Vagina (tissue), 2 donors: ENCODE measurements around the gene CEP128.

ENCODE experiments used
- POLR2AphosphoS5 ChIP-seq, 2 donors: sonication (generic); formaldehyde crosslinking; IDR thresholded peaks; one replicate each; pipeline ENCODE4 v1.9.0; 2017; ENCODE audit warnings: antibody characterized with exemption in 2 of 2, mild to moderate bottlenecking in 2 of 2, low read depth in 1 of 2; ENCODE audit not compliant: insufficient read depth in 1 of 2
- TF ChIP-seq, protein P1 (sequence below), 3 experiments: fragments of 450-650 bp in 2 of 3; fragments of 200-600 bp in 1 of 3; sonication (generic) in 1 of 3; IDR thresholded peaks; one replicate each; pipeline ENCODE4 v1.5.1; 2017 to 2019; ENCODE audit warnings: antibody characterized with exemption in 3 of 3, mild to moderate bottlenecking in 2 of 3, moderate library complexity in 2 of 3

DNA sequence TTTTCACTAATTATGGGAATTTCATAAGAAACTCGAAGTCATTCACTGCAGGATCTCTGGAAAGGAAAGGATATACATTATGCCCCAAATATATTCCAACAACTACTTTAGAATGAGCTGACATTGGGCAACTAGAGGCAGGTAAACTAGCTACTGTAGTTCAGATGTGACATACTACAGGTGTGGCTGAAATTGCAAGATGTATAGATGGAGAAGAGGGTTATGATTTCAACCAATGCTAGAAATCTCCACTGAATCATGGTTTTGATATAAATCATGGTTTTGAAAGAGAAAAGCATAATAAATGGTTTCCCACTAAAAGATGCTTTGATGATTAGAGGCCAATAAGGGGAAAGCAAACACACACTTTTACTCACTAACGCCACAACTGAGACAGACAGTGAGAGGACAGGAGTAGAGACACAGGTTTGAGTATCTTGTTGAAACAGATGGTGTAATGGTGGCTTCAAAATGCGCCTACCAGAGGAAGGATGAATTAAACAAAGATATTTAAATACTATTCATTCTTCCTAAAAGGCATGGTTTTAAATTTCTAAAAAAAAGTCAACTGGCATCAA, 434.2 kb downstream of the CEP128 start:
- TF ChIP-seq, protein P1, sequence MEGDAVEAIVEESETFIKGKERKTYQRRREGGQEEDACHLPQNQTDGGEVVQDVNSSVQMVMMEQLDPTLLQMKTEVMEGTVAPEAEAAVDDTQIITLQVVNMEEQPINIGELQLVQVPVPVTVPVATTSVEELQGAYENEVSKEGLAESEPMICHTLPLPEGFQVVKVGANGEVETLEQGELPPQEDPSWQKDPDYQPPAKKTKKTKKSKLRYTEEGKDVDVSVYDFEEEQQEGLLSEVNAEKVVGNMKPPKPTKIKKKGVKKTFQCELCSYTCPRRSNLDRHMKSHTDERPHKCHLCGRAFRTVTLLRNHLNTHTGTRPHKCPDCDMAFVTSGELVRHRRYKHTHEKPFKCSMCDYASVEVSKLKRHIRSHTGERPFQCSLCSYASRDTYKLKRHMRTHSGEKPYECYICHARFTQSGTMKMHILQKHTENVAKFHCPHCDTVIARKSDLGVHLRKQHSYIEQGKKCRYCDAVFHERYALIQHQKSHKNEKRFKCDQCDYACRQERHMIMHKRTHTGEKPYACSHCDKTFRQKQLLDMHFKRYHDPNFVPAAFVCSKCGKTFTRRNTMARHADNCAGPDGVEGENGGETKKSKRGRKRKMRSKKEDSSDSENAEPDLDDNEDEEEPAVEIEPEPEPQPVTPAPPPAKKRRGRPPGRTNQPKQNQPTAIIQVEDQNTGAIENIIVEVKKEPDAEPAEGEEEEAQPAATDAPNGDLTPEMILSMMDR (IDR thresholded peaks at IDR 0.05) = no peak
- no peak for TF ChIP-seq POLR2AphosphoS5 (IDR thresholded peaks at IDR 0.05; ENCODE audit: insufficient read depth in 1 of 2, low read depth in 1 of 2)
